GM19025 (cell line): ENCODE data around the gene SUSD3.

Source experiments
- ATAC-seq: cut with Tn5 transposase; IDR thresholded peaks from one replicate; pipeline ENCODE4 v1.9.1; 2021; ENCODE audit warnings: mild to moderate bottlenecking, low read depth, moderate library complexity; ENCODE audit not compliant: unreplicated experiment

The SUSD3 gene

GRCh38 chr9:93051680-93052089 is 6.8 kb upstream of the SUSD3 start:
- ATAC-seq: no peak

DNA sequence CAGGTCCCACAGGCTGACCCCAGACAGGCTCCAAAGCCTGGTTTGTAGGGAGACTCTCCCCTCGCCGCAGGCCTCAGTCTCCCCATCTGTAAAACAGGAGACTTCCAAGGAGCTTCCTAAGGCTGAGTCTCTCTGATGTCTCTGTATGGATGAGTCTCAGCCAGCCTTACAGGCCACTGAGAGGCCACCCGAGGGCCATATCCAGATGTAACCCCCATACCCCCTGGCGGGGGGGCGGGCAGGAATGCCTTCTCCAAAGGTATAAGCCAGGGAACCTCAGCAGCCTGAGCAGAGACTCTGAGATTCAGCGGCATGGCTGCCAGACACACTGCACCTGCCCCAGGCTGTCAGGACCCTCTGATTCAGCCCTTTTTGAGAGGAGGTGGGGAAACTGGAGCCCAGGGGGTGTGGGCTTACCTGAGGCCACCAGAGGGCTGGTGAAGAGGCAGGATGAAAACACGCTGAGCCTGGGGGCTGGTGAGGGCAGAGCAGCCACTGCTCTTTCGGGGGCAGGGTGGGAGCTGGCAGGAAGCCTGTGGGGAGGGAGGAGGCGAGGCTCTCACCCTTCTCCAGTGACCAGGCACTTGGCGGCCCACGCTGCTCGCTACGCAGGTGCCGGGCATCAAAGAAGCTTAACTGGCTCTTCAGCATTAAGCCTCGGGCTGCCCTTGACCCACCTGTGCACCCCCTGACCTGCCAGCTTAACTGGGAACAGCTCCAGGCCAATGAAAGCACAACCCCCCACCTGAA is 5.5 kb upstream of the SUSD3 start:
- ATAC-seq: no peak

- ATAC-seq: no peak
These were observed 4.6 kb upstream of the SUSD3 start for GRCh38 chr9:93053781-93054331.

DNA sequence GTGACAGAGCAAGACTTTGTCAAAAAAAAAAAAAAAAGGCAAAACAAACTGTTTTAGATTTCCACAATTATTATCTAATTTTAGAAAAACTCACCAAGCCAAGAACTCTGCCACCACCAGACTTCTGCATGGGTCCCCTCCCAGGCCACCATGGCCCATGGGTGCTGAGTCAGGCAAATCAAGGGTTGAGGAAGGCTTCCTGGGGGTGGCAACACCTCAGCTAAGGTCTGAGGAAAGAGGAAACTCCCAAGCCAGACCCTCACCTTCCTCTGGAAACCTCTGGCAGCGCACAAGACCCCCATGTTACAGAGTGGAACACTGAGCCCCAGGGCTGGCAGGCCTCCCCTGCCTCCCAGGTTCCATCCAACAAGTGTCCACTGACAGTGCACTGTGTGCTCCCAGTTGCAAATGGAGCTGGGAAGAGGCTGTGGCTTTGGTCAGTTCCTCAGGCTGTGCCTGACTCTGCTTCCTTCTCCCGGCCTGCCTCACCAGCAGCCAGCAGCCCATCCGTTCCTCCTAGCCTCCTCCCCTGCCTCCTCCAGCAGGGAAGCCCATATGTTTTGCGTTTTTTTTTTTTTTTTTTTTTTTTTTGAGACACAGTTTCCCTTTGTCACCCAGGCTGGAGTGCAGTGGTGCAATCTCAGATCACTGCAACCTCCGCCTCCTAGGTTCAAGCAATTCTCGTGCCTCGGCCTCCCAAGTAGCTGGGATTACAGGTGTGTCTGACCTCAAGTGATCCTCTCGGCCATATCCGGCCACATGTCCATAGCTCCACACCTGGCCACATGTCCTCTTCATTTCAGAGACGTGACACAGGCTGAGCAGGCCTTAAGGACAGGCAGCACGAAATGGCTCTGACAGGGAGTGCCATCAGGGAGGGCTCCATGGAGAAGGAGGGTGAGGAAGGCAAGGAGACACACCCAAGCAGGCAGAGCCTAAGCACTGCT is 3.5 kb upstream of the SUSD3 start:
- no peak for ATAC-seq

DNA sequence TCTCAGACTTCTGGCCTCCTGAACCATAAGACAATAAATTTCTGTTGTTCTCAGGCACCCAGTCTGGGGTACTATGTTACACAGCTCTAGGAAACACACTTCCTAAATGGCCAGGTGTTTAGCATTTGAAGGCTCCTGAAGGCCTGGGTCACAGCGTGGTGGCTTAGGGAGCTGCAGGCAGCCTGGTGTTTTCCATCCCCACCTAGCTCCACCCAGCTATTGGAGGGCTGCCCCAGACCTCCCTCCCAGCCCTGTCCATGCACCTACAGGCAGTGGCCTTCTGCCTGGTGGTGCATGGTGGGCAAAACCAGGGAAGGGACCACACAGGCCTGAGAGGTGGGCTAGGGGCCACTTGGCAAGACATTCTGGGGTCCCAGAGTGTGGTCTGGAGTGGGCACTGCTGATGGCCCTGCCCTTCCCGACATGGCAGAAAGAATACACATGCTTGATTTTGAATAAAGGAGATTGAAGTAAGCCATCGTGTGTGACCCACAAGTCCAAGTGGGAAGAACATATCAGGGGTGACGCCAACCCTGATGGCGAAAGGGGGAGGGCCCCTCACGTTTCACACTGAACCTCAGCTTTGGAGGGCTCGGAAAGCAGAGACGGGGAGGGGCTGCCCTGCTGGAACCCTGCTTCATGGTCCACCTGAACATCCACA is 1.3 kb upstream of the SUSD3 start:
- ATAC-seq: no peak

- ATAC-seq: no peak
These were observed 672 bp upstream of the SUSD3 start for GRCh38 chr9:93057703-93058354.

DNA sequence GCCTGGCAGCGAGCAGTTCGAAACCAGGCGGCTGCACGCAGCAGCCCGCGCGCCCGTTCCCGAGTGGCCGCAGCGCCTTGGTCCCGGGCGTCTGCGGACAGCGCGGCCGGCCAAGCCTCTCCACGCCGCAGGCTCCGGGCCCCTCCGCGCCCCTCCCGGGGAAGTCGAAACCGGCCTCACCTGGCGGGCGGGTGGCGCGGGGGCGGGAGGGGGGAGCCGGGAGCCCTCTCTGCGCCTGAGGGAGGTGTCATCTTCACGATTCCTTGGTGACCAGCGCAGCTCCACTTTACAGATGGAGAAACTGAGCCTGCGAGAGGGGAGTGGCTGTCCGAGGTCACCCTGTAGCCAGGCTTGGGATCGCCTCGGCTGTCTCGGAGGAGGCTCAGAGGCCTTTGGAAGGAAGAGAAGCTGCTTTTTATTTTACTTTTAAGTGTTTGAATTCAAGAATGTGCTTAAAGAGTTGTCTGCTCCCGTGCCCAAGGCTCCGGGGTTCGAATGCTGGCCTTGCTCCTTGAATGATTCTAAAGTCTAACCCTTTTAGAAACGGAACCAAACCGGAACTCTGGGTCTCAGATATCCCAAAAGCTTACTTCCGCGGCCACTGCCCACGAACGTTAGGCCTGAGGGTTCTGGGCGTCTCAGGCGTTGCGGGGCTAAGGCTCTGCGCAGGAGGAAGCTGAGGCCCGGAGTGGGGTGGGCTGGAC is 662 bp downstream of the SUSD3 start:
- peak; percentile 14 for ATAC-seq

- no peak for ATAC-seq
These were observed 1.4 kb downstream of the SUSD3 start for GRCh38 chr9:93059715-93060578.

DNA sequence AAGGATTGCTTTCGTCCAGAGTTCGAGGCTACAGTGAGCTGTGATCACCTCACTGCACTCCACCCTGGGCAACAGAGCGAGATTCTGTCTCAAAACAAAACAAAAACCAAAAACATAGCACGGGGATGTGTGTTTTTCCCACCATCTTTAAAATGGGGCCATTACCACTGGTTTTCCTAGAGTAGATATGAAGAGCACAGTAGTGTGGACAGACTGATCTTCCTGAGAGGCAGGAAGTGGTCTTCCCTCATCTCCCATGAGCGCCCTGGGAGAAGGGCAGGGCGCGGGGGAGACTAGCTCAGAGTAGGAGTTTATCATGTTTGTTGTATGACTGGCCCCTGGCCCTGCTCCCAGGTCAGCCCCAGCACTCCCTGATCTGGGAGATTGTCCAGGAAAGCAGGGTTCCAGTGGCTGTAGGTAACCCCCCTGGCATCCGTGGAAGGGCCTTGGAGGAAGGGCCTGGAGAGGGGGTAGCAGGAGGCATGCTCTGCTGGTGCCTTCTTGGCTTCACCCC is 2.3 kb downstream of the SUSD3 start:
- ATAC-seq: no peak

DNA sequence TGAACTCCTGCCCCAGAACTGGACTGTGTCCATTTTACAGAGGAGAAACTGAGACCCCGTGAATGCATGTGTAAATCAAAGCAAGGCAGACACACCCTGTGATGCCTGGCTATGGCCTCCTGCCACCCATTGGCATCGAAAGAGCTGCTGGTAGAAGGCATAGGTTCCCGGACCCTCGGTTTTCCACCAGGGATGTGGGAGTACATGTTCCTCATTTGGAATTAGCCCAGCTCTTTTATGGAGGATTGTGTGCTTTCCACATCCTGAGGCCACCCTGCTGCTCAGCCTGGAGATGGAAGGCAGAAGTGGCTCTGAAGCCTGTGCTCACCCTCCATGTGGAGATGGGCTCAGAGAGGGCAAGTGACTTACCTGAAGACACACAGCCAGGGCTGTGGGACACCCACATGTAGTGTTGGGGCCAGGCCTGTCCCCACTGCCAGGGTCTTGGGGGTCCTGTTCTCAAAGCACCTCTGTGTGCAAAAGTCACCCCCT is 2.8 kb downstream of the SUSD3 start:
- no peak for ATAC-seq

- ATAC-seq: peak; percentile 24
These were observed 3.6 kb downstream of the SUSD3 start for GRCh38 chr9:93061791-93062763.

GRCh38 chr9:93064392-93065134 is 6.1 kb downstream of the SUSD3 start:
- ATAC-seq: peak; percentile 91

DNA sequence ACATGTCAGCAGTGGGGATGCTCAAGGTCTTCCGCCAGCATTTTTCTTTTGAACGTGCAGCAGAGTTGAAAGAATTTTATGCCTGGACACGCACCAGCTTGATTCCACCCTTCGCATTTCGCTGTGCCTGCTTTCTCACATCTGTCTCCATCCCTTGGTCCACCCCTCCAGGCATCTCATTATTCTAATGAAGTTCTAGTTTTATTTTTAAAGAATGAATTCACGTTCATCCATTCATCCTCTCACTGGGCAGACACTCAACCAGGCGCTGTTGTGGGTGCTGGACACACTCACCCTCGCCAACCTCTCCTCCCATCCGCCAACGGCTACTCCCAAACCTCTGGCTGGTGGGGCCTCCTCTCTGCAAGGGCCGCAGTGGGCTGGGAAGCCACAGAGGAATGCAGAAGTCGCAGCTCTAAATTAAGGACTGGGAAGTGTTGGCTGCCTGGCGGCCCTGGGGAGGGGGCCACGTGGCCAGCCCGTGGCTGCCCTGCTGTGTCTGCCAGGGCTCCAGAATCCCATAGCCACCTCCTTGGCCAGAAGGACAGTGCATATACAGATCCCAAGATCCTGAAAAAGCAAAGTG is 6.7 kb downstream of the SUSD3 start:
- no peak for ATAC-seq

DNA sequence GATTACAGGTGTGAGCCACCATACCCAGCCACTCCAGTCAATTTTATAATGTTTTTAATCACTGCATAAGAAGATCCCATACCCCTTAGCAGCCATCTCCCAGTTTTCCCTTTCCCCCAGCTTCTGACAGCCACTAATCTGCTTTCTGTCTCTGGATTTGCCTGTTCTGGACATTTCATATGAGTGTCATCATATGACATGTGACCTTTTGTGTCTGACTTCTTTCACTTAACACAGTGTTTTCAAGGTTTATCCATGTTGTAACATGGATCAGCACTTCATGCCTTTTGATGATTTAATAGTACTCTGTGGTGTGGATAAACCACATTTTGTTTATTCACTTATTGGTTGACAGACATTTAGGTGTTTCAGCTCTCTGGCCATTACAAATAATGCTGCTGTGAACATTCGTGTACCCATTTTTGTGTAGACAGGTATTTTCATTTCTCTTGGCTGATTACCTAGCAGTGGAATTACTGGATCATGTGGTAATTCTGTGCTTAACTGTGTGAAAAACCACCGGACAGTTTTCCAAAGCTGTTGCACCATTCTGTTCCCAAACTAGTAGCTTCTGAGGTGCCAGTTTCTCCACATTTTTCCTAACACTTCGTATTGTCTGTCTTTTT is 8.6 kb downstream of the SUSD3 start:
- no peak for ATAC-seq

- no peak for ATAC-seq
These were observed 10.5 kb downstream of the SUSD3 start for GRCh38 chr9:93068956-93069355.

DNA sequence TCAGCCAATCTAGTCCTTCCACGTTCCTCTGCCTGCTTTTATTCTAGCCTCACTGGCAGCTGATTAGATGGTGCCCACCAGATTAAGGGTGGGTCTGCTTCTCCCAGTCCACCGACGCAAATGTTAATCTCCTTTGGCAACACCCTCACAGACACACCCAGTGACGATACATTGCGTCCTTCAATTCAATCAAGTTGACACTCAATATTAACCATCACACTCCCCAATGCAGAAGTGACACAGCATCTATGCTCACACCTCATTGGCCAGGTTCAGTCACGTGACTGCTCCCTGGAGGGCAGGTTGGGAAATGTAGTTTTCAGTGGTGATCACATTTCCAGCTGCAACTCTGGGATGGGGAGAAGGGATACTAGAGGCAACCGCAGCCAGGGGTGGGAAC is 13.0 kb downstream of the SUSD3 start:
- no peak for ATAC-seq
